Mesenchymal stem cell (in vitro differentiated cells and primary cell): Measurements from ENCODE around the gene MAP2K6.

ENCODE experiments used
- DNase-seq: peaks from one replicate; pipeline ENCODE4 v3.0.0-alpha.2; 2013
- H2AFZ ChIP-seq: one replicate; pipeline ENCODE4 v1.6.1; 2013; ENCODE audit warnings: low read depth, mild to moderate bottlenecking, control low read depth, inconsistent platforms, low read length, moderate library complexity
- H2AK5ac ChIP-seq: 2 replicates; pipeline ENCODE4 v1.6.1; 2013; ENCODE audit warnings: low read length, moderate library complexity, mild to moderate bottlenecking, inconsistent platforms; ENCODE audit not compliant: severe bottlenecking
- H2BK120ac ChIP-seq: one replicate; pipeline ENCODE4 v1.6.1; 2013; ENCODE audit warnings: low read depth, mild to moderate bottlenecking, inconsistent platforms, low read length, moderate library complexity
- H2BK12ac ChIP-seq, 2 experiments: one replicate each; pipeline ENCODE4 v1.6.1; 2013; ENCODE audit warnings: inconsistent platforms in 2 of 2, low read length in 2 of 2, mild to moderate bottlenecking in 2 of 2, moderate library complexity in 2 of 2, control low read depth in 1 of 2
- H2BK15ac ChIP-seq: one replicate; pipeline ENCODE4 v1.6.1; 2013; ENCODE audit warnings: mild to moderate bottlenecking, low read depth, inconsistent platforms; ENCODE audit not compliant: poor library complexity, severe bottlenecking
- H2BK5ac ChIP-seq: 2 replicates; pipeline ENCODE4 v1.6.1; 2013; ENCODE audit warnings: low read depth, mild to moderate bottlenecking, low read length, control low read depth, inconsistent platforms; ENCODE audit not compliant: poor library complexity, severe bottlenecking
- H3K14ac ChIP-seq, 2 experiments: one replicate each; pipeline ENCODE4 v1.6.1; 2013; ENCODE audit warnings: inconsistent platforms in 2 of 2, low read length in 2 of 2, control low read depth in 1 of 2, mild to moderate bottlenecking in 1 of 2, moderate library complexity in 1 of 2
- H3K18ac ChIP-seq, 2 experiments: one replicate each; pipeline ENCODE4 v1.6.1; 2013; ENCODE audit warnings: inconsistent platforms in 2 of 2, low read length in 2 of 2, control low read depth in 1 of 2, low read depth in 1 of 2, mild to moderate bottlenecking in 1 of 2
- H3K23ac ChIP-seq, 2 experiments: one replicate each; pipeline ENCODE4 v1.6.1; 2013; ENCODE audit warnings: inconsistent platforms in 2 of 2, low read length in 2 of 2, mild to moderate bottlenecking in 2 of 2, moderate library complexity in 2 of 2, control low read depth in 1 of 2
- H3K27ac ChIP-seq: 2 replicates; pipeline ENCODE4 v1.5.1; 2013; ENCODE audit warnings: mild to moderate bottlenecking, moderate library complexity, low read length, control low read depth, inconsistent platforms; ENCODE audit not compliant: poor library complexity, severe bottlenecking
- H3K27me3 ChIP-seq, 2 experiments: 2 replicates each; pipeline versions ENCODE4 v1.6.1 to v1.7.0; 2013; ENCODE audit warnings: low read length in 2 of 2, mild to moderate bottlenecking in 2 of 2, moderate library complexity in 2 of 2, control low read depth in 1 of 2, inconsistent platforms in 1 of 2; ENCODE audit not compliant: control insufficient read depth in 1 of 2, insufficient read depth in 1 of 2
- H3K36me3 ChIP-seq, 2 experiments: 2 replicates each; pipeline versions ENCODE4 v1.6.1 to v1.7.0; 2013; ENCODE audit warnings: low read length in 2 of 2, control low read depth in 1 of 2, inconsistent platforms in 1 of 2, low read depth in 1 of 2, mild to moderate bottlenecking in 1 of 2; ENCODE audit not compliant: insufficient read depth in 2 of 2, control insufficient read depth in 1 of 2
- H3K4ac ChIP-seq, 2 experiments: one replicate each; pipeline ENCODE4 v1.6.1; 2013; ENCODE audit warnings: inconsistent platforms in 2 of 2, low read length in 2 of 2, mild to moderate bottlenecking in 2 of 2, moderate library complexity in 2 of 2, control low read depth in 1 of 2, low read depth in 1 of 2
- H3K4me1 ChIP-seq: 2 replicates; pipeline ENCODE4 v1.6.1; 2013; ENCODE audit warnings: low read depth, low read length, control low read depth; ENCODE audit not compliant: control insufficient read depth, insufficient read depth
- H3K4me2 ChIP-seq: 2 replicates; pipeline ENCODE4 v1.6.1; 2013; ENCODE audit warnings: low read length, mild to moderate bottlenecking, inconsistent platforms; ENCODE audit not compliant: poor library complexity, severe bottlenecking
- H3K4me3 ChIP-seq, 2 experiments: 2 replicates each; pipeline versions ENCODE4 v1.5.1 to v1.7.0; 2013; ENCODE audit warnings: low read length in 2 of 2, mild to moderate bottlenecking in 2 of 2, control low read depth in 1 of 2, low read depth in 1 of 2; ENCODE audit not compliant: insufficient read depth in 1 of 2
- H3K79me1 ChIP-seq: replicated peaks from 2 replicates; pipeline ENCODE4 v1.6.1; 2013; ENCODE audit warnings: mild to moderate bottlenecking, control low read depth, low read length, inconsistent platforms; ENCODE audit not compliant: poor library complexity, severe bottlenecking
- H3K9ac ChIP-seq: 2 replicates; pipeline ENCODE4 v1.7.0; 2013; ENCODE audit warnings: mild to moderate bottlenecking, low read length, moderate library complexity
- H3K9me3 ChIP-seq: 2 replicates; pipeline ENCODE4 v1.7.0; 2013; ENCODE audit warnings: mild to moderate bottlenecking, low read length; ENCODE audit not compliant: control insufficient read depth
- H4K8ac ChIP-seq: one replicate; pipeline ENCODE4 v1.6.1; 2013; ENCODE audit warnings: inconsistent platforms, mild to moderate bottlenecking, low read length, moderate library complexity
- H4K91ac ChIP-seq: one replicate; pipeline ENCODE4 v1.6.1; 2013; ENCODE audit warnings: mild to moderate bottlenecking, low read length, inconsistent platforms
- WGBS: methylation state at CpG from one replicate; pipeline ENCODE4 v1.1.7; 2013; ENCODE audit warnings: mixed read lengths; 5-methylcytosine and 5-hydroxymethylcytosine counted together

The MAP2K6 gene

DNA sequence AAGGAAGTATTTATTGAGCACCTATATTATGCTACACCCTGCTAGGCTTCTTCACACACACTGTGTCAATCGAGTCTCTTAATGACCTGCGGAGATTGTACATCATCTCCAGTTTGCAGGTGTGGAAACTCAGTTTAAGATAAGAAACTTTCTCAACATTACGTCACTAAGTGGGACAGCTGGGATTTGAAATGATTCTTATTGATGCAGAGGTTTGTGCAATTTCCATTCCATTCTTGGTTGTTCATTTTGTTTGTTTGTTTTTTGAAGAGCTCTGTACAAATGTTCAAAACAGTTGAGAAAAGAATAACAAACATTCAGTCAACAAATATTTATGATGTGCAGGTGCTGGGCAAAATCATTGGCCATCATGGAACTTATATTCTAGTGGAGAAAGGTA lies 84.8 kb downstream of the MAP2K6 start:
- Histone ChIP-seq H4K91ac (no peak overlapping the region), H3K36me3 (no peaks in the 10 kb centered on the region), H2AFZ (no peak overlapping the region), H3K9me3 (no peaks in the 10 kb centered on the region), H3K4me2 (no peak overlapping the region), H2BK120ac (no peak overlapping the region), H3K18ac (no peak overlapping the region), H3K23ac (no peak overlapping the region), H3K27me3 (no peaks in the 10 kb centered on the region), H4K8ac (no peak overlapping the region), H2BK5ac (no peak overlapping the region), H3K9ac (no peak overlapping the region), H3K27ac (no peak overlapping the region), H3K79me1 (peaks cover 5% of the 10 kb centered on the region), H3K4ac (no peak overlapping the region), H3K4me3 (no peak overlapping the region), H2AK5ac (no peak overlapping the region), H3K14ac (no peak overlapping the region), H2BK12ac (no peak overlapping the region), H2BK15ac (no peak overlapping the region), H3K4me1 (peaks cover 9% of the 10 kb centered on the region)
- 59% methylated on average over 2 of the region's 3 CpGs for whole genome bisulfite sequencing
- DNase-seq: peak; percentile 26

- DNase-seq: no peak
- 92% methylated on average over 9 of the region's 9 CpGs for WGBS
- peaks cover 11% of the 10 kb centered on the region for H3K79me1 ChIP-seq
- H2BK5ac ChIP-seq: no peak overlapping the region
- H3K9me3 ChIP-seq: no peaks in the 10 kb centered on the region
- H3K4me3 ChIP-seq: peak overlapping the region in 1 of 2 experiments; percentile 65
- no peaks in the 10 kb centered on the region for H3K36me3 ChIP-seq
- peaks cover 11% of the 10 kb centered on the region for H3K4me1 ChIP-seq
- H4K91ac ChIP-seq: no peak overlapping the region
- no peak overlapping the region for H2AK5ac ChIP-seq
- H3K27me3 ChIP-seq: no peaks in the 10 kb centered on the region
- H3K23ac ChIP-seq: no peak overlapping the region
- H2BK120ac ChIP-seq: no peak overlapping the region
- no peak overlapping the region for H3K4ac ChIP-seq
- H4K8ac ChIP-seq: no peak overlapping the region
- peak overlapping the region; percentile 90 for H3K27ac ChIP-seq
- no peak overlapping the region for H2AFZ ChIP-seq
- H3K14ac ChIP-seq: no peak overlapping the region
- H2BK15ac ChIP-seq: no peak overlapping the region
- no peak overlapping the region for H3K18ac ChIP-seq
- peak overlapping the region; percentile 69 for H3K9ac ChIP-seq
- peak overlapping the region; percentile 53 for H3K4me2 ChIP-seq
- no peak overlapping the region for H2BK12ac ChIP-seq
These were observed 86.5 kb downstream of the MAP2K6 start for GRCh38 chr17:69500911-69501429.

DNA sequence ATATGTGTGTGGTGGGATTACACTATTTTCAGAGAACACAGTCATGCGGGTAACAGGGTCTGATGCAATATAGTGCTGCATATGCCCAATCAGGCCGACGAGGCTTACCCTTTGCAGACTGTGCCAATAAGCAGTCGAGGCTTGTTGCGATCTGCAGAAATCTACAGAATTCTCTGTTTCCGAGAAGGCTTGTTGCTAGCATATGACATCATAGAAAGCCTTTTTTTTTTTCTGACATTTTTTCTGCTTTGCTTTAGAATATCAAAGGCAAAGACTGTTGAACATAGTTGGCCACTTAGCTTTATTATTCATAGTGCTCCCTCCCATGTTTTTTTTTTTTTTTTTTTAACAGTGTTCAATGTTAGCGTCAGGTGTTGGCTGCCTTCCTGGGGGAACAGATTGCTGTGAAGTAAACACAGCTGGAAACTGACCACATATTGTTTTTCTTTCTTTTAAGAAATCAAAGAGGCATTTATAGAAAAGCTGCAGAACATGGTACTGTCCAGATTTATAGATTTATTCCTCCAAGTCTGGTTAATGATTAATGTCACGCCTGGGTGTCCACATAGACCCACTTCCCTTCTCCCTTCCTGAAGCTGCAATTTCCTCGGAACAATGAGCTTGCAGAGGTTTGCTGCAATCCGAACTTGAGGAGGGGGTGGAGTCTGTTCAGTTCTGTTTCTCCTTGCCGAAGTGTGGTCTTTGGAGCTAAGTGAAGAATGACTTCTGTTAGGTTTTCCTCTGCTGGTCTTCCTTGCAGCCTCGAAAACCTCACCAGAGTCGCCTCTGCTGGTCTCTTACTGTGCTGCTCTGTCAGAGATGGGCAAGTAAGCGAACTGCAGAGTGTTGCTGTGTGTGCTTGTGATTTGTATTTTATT lies 87.3 kb downstream of the MAP2K6 start:
- Histone ChIP-seq H2BK12ac (no peak overlapping the region), H2BK15ac (no peak overlapping the region), H2BK120ac (no peak overlapping the region), H3K27ac (peak overlapping the region; percentile 90), H2AFZ (peak overlapping the region; percentile 3), H3K18ac (peak overlapping the region in 1 of 2 experiments; percentile 57), H3K79me1 (peaks cover 15% of the 10 kb centered on the region), H2BK5ac (no peak overlapping the region), H3K4me1 (peaks cover 11% of the 10 kb centered on the region), H2AK5ac (no peak overlapping the region), H3K4ac (no peak overlapping the region), H3K4me2 (peak overlapping the region; percentile 53), H3K27me3 (no peaks in the 10 kb centered on the region), H4K91ac (no peak overlapping the region), H3K9me3 (no peaks in the 10 kb centered on the region), H3K23ac (no peak overlapping the region), H4K8ac (no peak overlapping the region), H3K36me3 (no peaks in the 10 kb centered on the region), H3K14ac (no peak overlapping the region), H3K9ac (peak overlapping the region; percentile 69), H3K4me3 (peak overlapping the region in 1 of 2 experiments; percentile 65)
- WGBS: 33% methylated on average over 13 of the region's 14 CpGs
- DNase-seq: peak; percentile 64

- H3K9ac ChIP-seq: no peak overlapping the region
- no peak overlapping the region for H3K14ac ChIP-seq
- H2BK5ac ChIP-seq: no peak overlapping the region
- H3K27me3 ChIP-seq: no peaks in the 10 kb centered on the region
- H3K18ac ChIP-seq: no peak overlapping the region
- no peak overlapping the region for H3K27ac ChIP-seq
- peaks cover 19% of the 10 kb centered on the region for H3K79me1 ChIP-seq
- no peak overlapping the region for H3K23ac ChIP-seq
- H2BK12ac ChIP-seq: no peak overlapping the region
- no peak overlapping the region for H4K8ac ChIP-seq
- no peak overlapping the region for H2AK5ac ChIP-seq
- no peaks in the 10 kb centered on the region for H3K9me3 ChIP-seq
- no peak overlapping the region for H3K4me3 ChIP-seq
- WGBS: 100% methylated on average over 1 of the region's 5 CpGs
- no peak overlapping the region for H2AFZ ChIP-seq
- H3K4ac ChIP-seq: no peak overlapping the region
- DNase-seq: no peak
- H4K91ac ChIP-seq: no peak overlapping the region
- H3K4me2 ChIP-seq: peak overlapping the region; percentile 10
- no peak overlapping the region for H2BK15ac ChIP-seq
- no peaks in the 10 kb centered on the region for H3K36me3 ChIP-seq
- peaks cover 11% of the 10 kb centered on the region for H3K4me1 ChIP-seq
- no peak overlapping the region for H2BK120ac ChIP-seq
These were observed 89.2 kb downstream of the MAP2K6 start for GRCh38 chr17:69503711-69504110.
